Sigmoid colon (tissue), 4 donors: ENCODE results near the gene GPD2.

ENCODE experiments used
- EP300 ChIP-seq, 4 donors: sonication (generic); formaldehyde crosslinking; IDR thresholded peaks; one replicate each; pipeline ENCODE4 v1.6.1; 2017; ENCODE audit warnings: antibody characterized with exemption in 4 of 4
- POLR2A ChIP-seq, 2 donors: fragments of 450-650 bp; IDR thresholded peaks; one replicate each; pipeline ENCODE4 v1.6.1; 2016; ENCODE audit warnings: antibody characterized with exemption in 2 of 2, mild to moderate bottlenecking in 2 of 2, moderate library complexity in 2 of 2
- TF ChIP-seq, protein P1 (sequence below), 4 experiments: fragments of 450-650 bp in 3 of 4; fragments of 200-600 bp in 1 of 4; IDR thresholded peaks; one replicate each; pipeline ENCODE4 v1.5.1; 2016 to 2019; ENCODE audit warnings: antibody characterized with exemption in 4 of 4, mild to moderate bottlenecking in 3 of 4, moderate library complexity in 2 of 4

DNA sequence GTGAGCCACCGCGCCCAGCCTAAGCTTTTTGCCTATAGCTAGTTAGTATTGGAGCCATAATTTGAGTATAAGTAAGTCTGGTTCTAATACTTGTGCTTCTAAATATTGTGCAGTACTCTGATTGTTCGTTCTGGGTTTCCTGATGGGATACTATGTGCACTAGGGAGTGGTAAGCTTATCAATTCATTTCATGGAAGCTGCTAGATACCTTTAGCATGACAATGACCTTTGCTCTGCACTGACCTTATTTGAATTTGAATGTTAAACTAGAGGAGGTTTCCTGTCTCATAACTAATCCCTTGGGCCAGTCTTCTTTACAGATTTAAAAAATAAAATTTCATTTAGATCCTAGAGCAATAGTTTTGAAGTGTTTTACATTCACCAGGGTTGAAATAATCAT is 125.1 kb downstream of the GPD2 start:
- no peak for TF ChIP-seq POLR2A (IDR thresholded peaks at IDR 0.05)
- TF ChIP-seq EP300 (IDR thresholded peaks at IDR 0.05), result no peak
- TF ChIP-seq, protein P1, sequence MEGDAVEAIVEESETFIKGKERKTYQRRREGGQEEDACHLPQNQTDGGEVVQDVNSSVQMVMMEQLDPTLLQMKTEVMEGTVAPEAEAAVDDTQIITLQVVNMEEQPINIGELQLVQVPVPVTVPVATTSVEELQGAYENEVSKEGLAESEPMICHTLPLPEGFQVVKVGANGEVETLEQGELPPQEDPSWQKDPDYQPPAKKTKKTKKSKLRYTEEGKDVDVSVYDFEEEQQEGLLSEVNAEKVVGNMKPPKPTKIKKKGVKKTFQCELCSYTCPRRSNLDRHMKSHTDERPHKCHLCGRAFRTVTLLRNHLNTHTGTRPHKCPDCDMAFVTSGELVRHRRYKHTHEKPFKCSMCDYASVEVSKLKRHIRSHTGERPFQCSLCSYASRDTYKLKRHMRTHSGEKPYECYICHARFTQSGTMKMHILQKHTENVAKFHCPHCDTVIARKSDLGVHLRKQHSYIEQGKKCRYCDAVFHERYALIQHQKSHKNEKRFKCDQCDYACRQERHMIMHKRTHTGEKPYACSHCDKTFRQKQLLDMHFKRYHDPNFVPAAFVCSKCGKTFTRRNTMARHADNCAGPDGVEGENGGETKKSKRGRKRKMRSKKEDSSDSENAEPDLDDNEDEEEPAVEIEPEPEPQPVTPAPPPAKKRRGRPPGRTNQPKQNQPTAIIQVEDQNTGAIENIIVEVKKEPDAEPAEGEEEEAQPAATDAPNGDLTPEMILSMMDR (IDR thresholded peaks at IDR 0.05), result no peak
